Left lung (tissue), 10 donors: ENCODE measurements around the gene PLEKHG5. TPM values are rescaled to one million over a fixed set of nuclear protein-coding genes. Genes with fewer than 3 reads are reported as not detected.

Experiments
- ATAC-seq: fragments of 200-7000 bp; cut with Tn5 transposase; one replicate; pipeline ENCODE4 v1.9.1; 2020; ENCODE audit warnings: moderate library complexity
- DNase-seq, 4 donors: peaks; one replicate each; pipeline ENCODE4 v3.0.0-alpha.2; 2013 to 2020
- H3K27ac ChIP-seq, 2 donors: fragments of 200-600 bp; sonication (generic) in 1 of 2; one replicate each; pipeline versions ENCODE4 v1.5.0 to v1.8.0; 2020 to 2021
- H3K27me3 ChIP-seq, 2 donors: fragments of 200-600 bp; sonication (generic) in 1 of 2; one replicate each; pipeline versions ENCODE4 v1.5.0 to v1.8.0; 2020 to 2021
- H3K36me3 ChIP-seq, 2 donors: fragments of 200-600 bp; sonication (generic) in 1 of 2; one replicate each; pipeline versions ENCODE4 v1.5.0 to v1.8.0; 2020 to 2021
- H3K4me1 ChIP-seq, 2 donors: fragments of 200-600 bp; one replicate each; pipeline ENCODE4 v1.8.0; 2021
- H3K4me3 ChIP-seq, 2 donors: fragments of 200-600 bp; sonication (generic) in 1 of 2; one replicate each; pipeline versions ENCODE4 v1.5.0 to v1.8.0; 2020 to 2021; ENCODE audit warnings: mild to moderate bottlenecking in 1 of 2
- H3K9me3 ChIP-seq, 2 donors: fragments of 200-600 bp; sonication (generic) in 1 of 2; one replicate each; pipeline versions ENCODE4 v1.5.0 to v1.8.0; 2020 to 2021
- CTCF ChIP-seq, 2 donors: fragments of 200-600 bp; sonication (generic) in 1 of 2; IDR thresholded peaks; one replicate each; pipeline versions ENCODE4 v1.5.0 to v1.8.0; 2021; ENCODE audit warnings: antibody characterized with exemption in 2 of 2
- intact Hi-C, 2 donors: fragments of 100-400 bp; cut with DNase I; formaldehyde crosslinking; loops; one replicate each; pipeline versions ENCODE4 v1.11.2 to v1.14.2; 2022
- polyA plus RNA-seq, 6 donors: library from polyadenylated mRNA; unstranded; fragments of 120-200 nt; gene quantifications; one replicate each; pipeline ENCODE4 v1.2.1, GENCODE V29; 2013; ENCODE audit not compliant: insufficient read length in 6 of 6
- total RNA-seq, 2 donors: library from RNA; stranded (reverse); fragmentation: NEBNext Ultra II Directional; extraction: Animal tissue kit (Norgen Biotek cat#: 25700); gene quantifications; one replicate each; pipeline ENCODE4 v1.2.1, GENCODE V29; 2021
- donor health status: DM: no; HTN: yes; CAD: no.
- donor health status: DM: no; HTN: no; CAD: no.

The PLEKHG5 gene
- total and polyA plus RNA-seq, 8 donors = 6.3 to 35.7 (median 28.8) TPM

DNA sequence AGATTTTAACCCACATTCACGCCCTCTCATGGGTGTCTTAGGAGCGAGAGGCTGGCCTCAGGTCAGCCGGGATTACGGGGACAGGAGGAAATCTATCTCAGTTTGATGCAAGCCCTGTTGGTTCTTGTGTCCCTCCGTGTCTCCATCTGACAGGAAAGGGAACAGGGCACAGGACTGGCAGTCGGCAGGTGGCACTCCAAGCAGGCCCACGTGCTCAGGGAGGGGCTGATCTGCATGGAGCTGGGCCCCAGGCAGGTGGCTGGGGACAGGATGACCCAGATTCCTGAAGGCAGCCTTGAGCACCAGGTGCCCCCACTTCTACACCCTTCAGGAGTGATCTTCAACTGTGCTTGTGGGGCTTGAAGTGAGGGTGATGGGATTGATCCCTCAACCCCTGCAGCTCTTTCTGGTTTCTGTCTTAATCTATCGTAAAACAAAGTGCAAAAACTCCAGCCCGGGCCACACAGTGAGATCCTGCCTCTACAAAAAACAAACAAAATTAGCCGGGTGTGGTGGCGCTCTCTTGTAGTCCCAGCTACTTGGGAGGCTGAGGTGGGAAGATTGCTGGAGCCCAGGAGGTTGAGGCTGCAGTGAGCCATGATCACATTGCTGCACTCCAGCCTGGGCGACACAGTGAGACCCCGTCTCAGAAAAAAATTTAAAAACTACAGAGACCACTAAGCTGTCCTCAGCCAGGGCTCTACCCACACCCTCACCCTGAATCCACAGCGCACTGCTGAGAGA is 8.3 kb downstream of the PLEKHG5 start:
- H3K4me3 ChIP-seq = no peak overlapping the region
- intact Hi-C loops = loop anchor here in 1 of 2 donors (10.0 kb wide), 1 partner anchor 152 kb away; no protein-coding TSS in a partner anchor
- ATAC-seq = peak; percentile 85

DNA sequence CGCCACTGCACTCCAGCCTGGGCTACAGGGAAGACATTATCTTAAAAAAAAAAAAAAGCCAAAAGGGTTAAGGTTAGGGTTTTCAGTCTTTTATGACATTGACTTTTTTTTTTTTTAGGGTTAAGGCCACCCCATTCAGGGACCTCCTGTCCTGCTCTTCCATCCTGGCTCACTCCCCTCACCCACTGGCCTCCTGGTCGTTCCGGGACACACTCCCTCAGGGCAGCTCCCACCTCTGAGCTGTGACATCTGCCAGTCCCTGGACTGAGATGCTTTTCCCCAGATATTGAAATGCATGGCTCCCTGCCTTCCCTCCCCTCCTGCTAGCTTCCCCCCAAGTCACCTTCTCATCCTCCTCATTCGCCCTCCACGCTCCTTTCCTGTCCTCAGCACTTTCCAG is 9.6 kb downstream of the PLEKHG5 start:
- H3K36me3 ChIP-seq = no peaks in the 10 kb centered on the region
- intact Hi-C loops = loop anchor here in 1 of 2 donors (10.0 kb wide), 1 partner anchor 153 kb away; no protein-coding TSS in a partner anchor
- no peaks in the 10 kb centered on the region for H3K9me3 ChIP-seq
- no peak for TF ChIP-seq CTCF (IDR thresholded peaks at IDR 0.05)
- no peak for ATAC-seq
- H3K27ac ChIP-seq = no peak overlapping the region
- peaks cover 4 to 40% of the 10 kb centered on the region in 2 donors for H3K27me3 ChIP-seq
- peaks cover 0 to 9% of the 10 kb centered on the region in 2 donors for H3K4me1 ChIP-seq
- H3K4me3 ChIP-seq = no peak overlapping the region
- no peak for DNase-seq

More for the DNA sequence above, 8.3 kb downstream of the PLEKHG5 start:
- peaks cover 0 to 9% of the 10 kb centered on the region in 2 donors for H3K4me1 ChIP-seq
- no peaks in the 10 kb centered on the region for H3K9me3 ChIP-seq
- DNase-seq = peak in 2 of 4 donors; percentile 67 to 85
- peak overlapping the region in 1 of 2 donors; percentile 19 for H3K27ac ChIP-seq
- peaks cover 4 to 42% of the 10 kb centered on the region in 2 donors for H3K27me3 ChIP-seq
- TF ChIP-seq CTCF (IDR thresholded peaks at IDR 0.05) = no peak
- H3K36me3 ChIP-seq = no peaks in the 10 kb centered on the region

- ATAC-seq (no peak), DNase-seq (no peak)
- intact Hi-C loops = no loop called here
- no peaks in the 10 kb centered on the region for H3K4me1 ChIP-seq
- H3K9me3 ChIP-seq = no peaks in the 10 kb centered on the region
- peaks cover 0 to 4% of the 10 kb centered on the region in 2 donors for H3K36me3 ChIP-seq
- no peaks in the 10 kb centered on the region for H3K27me3 ChIP-seq
- no peak overlapping the region for H3K27ac ChIP-seq
- TF ChIP-seq CTCF (IDR thresholded peaks at IDR 0.05) = no peak
- no peak overlapping the region for H3K4me3 ChIP-seq
Measured at GRCh38 chr1:6477039-6477820, 14.2 kb downstream of the PLEKHG5 start.

DNA sequence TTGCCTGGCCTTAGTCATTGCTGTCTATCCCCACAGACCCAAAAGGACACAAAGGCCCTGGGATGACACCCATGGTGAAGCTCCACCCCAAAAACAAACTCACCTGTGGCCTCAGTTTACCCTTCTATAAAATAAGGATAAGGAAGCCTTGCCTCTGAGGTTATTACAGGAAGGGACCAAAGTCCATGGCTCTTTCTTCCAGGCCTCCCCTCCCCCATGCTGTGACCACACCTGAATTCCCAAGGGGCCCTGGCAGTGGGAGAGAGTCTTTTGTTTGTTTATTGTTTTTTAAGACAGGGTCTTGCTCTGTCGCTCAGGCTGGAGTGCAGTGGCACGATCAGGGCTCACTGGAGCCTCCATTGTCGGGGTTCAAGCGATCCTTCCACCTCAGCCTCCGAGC is 15.0 kb downstream of the PLEKHG5 start:
- no peak for DNase-seq
- H3K27ac ChIP-seq = no peak overlapping the region

More for the DNA sequence above, 15.0 kb downstream of the PLEKHG5 start:
- TF ChIP-seq CTCF (IDR thresholded peaks at IDR 0.05) = no peak
- Histone ChIP-seq H3K4me1 (no peaks in the 10 kb centered on the region), H3K9me3 (no peaks in the 10 kb centered on the region), H3K27me3 (no peaks in the 10 kb centered on the region), H3K36me3 (peaks cover 0 to 5% of the 10 kb centered on the region in 2 donors), H3K4me3 (no peak overlapping the region)
- intact Hi-C loops = no loop called here
- ATAC-seq = no peak
